ENCODE data around the gene KCNJ9.
"Not testable (repeated sequence)": the region's sequence is repeated elsewhere in the genome, so short reads cannot be mapped to it uniquely, and the experiment has no call there.

The KCNJ9 gene

GRCh38 chr1:160126342-160126741 is 45.0 kb downstream of the KCNJ9 start:
- not testable (repeated sequence) for DNase-seq (ENCODE audit: low read depth)

DNA sequence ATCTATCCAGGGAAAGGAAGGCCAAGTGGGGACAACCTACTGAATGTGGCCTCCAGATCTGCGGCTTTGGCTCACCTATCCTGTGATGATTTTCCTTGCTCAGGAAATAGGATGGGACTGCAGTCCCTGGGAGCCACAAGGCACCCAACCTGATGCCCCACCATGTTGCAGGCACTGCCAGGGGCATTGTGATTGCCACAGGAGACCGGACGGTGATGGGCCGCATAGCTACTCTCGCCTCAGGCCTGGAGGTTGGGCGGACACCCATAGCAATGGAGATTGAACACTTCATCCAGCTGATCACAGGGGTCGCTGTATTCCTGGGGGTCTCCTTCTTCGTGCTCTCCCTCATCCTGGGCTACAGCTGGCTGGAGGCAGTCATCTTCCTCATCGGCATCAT is 46.0 kb downstream of the KCNJ9 start:
- no peak for DNase-seq (ENCODE audit: low read depth)

- no peak for DNase-seq (ENCODE audit: low read depth)
Observed at GRCh38 chr1:160127865-160128523, 46.7 kb downstream of the KCNJ9 start.

DNA sequence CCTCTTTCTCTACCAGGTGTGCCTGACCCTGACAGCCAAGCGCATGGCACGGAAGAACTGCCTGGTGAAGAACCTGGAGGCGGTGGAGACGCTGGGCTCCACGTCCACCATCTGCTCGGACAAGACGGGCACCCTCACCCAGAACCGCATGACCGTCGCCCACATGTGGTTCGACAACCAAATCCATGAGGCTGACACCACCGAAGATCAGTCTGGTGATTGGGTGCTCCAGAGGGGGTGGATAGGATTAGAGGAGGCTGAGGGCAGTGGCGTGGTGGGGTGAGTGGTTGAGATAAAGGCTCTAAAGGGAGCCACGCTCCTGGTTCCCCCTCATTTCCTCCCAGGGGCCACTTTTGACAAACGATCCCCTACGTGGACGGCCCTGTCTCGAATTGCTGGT is 47.3 kb downstream of the KCNJ9 start:
- DNase-seq (ENCODE audit: low read depth): no peak

DNA sequence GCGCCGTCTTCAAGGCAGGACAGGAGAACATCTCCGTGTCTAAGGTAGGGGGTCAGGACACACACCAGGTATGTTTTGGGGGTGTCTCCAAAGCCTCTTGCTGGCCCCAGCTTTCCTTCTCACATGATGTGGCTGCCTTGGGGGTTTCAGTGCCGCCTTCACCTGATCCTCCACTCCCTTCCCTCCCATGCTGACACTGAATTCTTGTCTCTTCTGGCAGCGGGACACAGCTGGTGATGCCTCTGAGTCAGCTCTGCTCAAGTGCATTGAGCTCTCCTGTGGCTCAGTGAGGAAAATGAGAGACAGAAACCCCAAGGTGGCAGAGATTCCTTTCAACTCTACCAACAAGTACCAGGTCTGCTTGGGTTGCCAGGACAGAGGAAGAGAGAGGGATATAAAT is 47.7 kb downstream of the KCNJ9 start:
- DNase-seq (ENCODE audit: low read depth): no peak

GRCh38 chr1:160129558-160129957 is 48.2 kb downstream of the KCNJ9 start:
- DNase-seq (ENCODE audit: low read depth): no peak

DNA sequence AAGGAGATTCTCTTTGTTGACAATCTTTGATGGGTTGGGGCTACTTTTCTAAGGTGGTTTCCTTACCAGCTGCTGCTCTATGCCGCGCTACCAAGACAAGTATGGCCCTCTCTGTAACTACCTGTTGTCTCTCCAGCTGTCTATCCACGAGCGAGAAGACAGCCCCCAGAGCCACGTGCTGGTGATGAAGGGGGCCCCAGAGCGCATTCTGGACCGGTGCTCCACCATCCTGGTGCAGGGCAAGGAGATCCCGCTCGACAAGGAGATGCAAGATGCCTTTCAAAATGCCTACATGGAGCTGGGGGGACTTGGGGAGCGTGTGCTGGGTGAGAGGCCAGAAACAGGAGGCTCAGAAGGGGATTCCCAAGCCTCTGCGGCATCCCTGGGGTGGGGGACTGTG is 48.6 kb downstream of the KCNJ9 start:
- DNase-seq (ENCODE audit: low read depth): no peak

DNA sequence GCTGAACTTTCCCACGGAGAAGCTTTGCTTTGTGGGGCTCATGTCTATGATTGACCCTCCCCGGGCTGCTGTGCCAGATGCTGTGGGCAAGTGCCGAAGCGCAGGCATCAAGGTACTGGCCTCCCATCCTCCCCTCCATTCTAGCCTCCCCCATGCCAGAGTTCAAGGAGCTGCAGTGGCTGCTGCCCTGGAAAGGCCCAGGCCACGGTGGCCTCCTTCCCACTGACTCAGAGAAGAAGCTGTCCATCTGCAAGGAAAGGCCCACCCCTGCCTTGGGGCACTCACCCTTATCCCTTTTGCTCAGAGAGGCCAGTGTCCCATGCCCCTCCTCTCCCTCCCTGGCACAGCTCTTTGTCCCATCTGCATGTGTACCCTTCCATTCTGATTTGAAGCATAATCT is 49.1 kb downstream of the KCNJ9 start:
- no peak for DNase-seq (ENCODE audit: low read depth)

- DNase-seq (ENCODE audit: low read depth): no peak
Observed at GRCh38 chr1:160130939-160131338, 49.6 kb downstream of the KCNJ9 start.

- DNase-seq (ENCODE audit: low read depth): no peak
Observed at GRCh38 chr1:160131803-160132565, 50.6 kb downstream of the KCNJ9 start.

DNA sequence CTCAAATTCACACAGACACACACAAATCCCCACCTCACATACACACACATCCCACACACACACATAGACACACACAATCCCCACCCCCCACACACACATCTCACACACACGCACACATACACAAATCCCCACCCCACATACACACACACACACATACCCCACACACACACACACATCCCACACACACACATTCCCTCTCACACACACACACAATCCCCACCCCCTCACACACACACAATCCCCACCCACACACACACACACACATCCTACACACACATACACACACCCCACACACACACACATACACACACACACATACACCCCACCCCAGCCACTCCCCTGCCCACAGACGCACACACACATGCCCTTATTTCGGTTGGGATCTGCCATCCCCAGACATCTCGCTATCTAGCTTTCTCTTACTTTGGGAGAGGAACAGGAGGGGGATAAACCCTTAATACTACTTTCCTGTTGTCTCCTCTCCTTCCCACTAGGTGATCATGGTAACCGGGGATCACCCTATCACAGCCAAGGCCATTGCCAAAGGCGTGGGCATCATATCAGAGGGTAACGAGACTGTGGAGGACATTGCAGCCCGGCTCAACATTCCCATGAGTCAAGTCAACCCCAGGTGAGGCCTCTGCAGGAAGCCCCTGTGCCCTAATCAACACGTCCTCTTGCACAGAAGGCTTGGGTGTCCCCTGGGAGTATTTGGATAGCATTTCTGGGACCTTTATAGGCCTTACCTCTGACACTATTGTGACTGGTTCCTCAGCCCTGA is 52.8 kb downstream of the KCNJ9 start:
- DNase-seq (ENCODE audit: low read depth): no peak

- DNase-seq (ENCODE audit: low read depth): no peak
Observed at GRCh38 chr1:160134791-160135572, 53.6 kb downstream of the KCNJ9 start.

DNA sequence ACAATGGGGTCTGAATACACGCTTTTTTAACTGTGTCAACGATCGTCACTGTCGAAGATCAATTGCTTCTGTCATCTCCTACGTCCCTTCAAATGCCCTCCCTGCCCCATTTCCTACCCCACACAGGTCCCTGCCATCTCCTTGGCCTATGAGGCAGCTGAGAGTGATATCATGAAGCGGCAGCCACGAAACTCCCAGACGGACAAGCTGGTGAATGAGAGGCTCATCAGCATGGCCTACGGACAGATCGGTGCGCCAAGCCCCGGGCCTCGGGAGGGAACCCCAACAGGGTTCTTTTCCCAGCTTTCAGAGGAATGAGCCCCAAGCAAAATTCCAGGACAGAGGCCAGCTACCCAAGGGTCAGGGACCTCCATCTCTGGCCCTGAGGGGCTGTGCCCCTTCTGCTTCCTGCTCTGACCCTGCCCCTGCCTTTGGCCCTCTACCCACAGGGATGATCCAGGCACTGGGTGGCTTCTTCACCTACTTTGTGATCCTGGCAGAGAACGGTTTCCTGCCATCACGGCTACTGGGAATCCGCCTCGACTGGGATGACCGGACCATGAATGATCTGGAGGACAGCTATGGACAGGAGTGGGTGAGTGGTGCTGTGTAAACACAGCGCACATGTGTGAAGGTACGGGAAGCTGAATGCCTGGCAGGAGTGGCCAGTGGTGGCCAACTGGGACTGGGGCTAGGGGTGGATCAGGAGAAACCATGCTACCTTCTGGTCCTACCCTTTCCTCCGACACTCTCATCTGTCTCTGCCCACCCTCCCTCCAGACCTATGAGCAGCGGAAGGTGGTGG is 55.0 kb downstream of the KCNJ9 start:
- no peak for DNase-seq (ENCODE audit: low read depth)

GRCh38 chr1:160136926-160137200 is 55.5 kb downstream of the KCNJ9 start:
- no peak for DNase-seq (ENCODE audit: low read depth)

GRCh38 chr1:160137216-160137862 is 56.0 kb downstream of the KCNJ9 start:
- DNase-seq (ENCODE audit: low read depth): no peak

DNA sequence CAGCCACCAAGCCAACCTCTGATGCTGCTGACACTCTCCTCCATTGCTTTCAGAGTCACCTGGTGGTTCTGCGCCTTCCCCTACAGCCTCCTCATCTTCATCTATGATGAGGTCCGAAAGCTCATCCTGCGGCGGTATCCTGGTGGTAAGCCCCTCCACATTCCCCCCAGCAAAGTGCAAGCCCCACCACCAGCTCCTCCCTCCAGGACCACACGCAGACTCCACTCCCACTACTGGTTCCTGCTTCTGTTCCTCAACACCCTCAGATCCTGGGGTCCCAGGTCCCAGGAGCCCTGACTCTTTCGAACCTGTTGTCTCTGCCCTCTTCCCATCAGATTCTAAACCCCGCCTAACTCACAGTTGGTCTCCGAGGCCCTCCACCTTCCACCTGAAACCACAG is 58.5 kb downstream of the KCNJ9 start:
- no peak for DNase-seq (ENCODE audit: low read depth)

Measured in stimulated activated CD8-positive, alpha-beta memory T cell treated with anti-CD3 and anti-CD28 coated beads, Interleukin-12 subunit alpha, Interleukin-12 subunit beta, amount 100 ng/mL, for 1 hour (primary cell).